GM12873 (cell line): Measurements from ENCODE around the gene CASP3.

Experiments
- TF ChIP-seq, protein P1 (sequence below): IDR thresholded peaks from 2 replicates; pipeline ENCODE4 v1.5.1; 2012; ENCODE audit warnings: low read depth, mild to moderate bottlenecking, moderate library complexity, low read length, control low read depth; ENCODE audit not compliant: insufficient read depth; ENCODE audit errors: missing control alignments

The CASP3 gene

DNA sequence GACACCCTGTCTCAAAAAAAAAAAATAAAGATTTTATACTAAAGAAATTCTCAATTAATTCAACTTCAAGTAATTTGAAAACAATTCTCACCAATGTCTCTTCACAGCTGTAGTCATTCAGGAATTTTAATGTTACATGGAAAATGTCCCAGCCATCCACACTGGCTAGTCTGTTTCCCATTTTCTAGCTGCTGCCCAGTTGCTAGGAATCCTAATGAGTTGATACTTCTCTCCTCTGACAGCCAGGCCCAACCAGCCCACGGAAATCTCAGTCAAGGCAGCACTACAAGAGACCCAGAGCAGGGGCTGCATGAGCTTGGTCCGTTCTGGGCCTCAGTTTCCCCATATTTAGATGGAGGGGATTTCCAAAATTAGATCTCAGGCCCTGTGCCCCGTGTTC lies 59.1 kb downstream of the CASP3 start:
- TF ChIP-seq, protein P1, sequence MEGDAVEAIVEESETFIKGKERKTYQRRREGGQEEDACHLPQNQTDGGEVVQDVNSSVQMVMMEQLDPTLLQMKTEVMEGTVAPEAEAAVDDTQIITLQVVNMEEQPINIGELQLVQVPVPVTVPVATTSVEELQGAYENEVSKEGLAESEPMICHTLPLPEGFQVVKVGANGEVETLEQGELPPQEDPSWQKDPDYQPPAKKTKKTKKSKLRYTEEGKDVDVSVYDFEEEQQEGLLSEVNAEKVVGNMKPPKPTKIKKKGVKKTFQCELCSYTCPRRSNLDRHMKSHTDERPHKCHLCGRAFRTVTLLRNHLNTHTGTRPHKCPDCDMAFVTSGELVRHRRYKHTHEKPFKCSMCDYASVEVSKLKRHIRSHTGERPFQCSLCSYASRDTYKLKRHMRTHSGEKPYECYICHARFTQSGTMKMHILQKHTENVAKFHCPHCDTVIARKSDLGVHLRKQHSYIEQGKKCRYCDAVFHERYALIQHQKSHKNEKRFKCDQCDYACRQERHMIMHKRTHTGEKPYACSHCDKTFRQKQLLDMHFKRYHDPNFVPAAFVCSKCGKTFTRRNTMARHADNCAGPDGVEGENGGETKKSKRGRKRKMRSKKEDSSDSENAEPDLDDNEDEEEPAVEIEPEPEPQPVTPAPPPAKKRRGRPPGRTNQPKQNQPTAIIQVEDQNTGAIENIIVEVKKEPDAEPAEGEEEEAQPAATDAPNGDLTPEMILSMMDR: no peak

DNA sequence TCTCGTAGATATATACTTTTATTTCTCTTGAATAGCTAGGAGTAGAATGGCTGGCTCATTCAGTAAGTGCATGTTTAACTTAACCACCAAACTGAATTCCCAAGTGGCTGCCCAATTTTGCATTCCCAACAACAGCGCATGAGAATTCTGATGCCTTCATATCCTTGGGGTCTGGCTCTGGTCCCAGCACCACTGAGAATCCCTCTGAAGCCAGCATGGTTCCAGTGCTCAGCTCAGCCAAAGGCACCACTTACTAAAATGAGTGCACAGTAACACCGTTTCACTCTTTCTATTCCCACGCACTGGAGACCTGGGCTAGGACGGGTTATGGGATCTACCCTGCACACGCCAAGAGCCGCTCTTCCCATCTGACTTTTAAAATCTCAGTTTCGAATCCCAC lies 60.4 kb downstream of the CASP3 start:
- TF ChIP-seq, protein P1: no peak

DNA sequence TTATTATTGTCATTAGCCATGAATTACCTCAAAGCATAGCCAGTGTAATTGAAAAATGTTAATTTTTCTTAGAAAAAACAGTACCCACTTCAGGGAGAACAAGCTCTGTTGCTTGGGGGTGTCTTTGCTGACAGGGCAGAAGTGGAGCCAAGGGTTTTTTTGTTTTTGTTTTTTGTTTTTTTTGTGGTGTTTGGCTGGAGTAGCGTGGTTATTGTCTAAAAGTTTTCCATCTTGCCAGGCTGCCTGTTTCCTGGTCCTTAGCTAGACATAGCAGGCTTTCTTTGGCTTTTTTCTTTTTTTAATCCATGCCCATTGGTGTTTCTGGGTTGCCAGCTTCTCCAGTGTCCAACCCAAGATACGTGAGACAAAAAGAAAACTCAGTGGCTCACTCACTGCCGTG lies 61.5 kb downstream of the CASP3 start:
- TF ChIP-seq, protein P1: no peak

GRCh38 chr4:184587221-184587620 lies 62.0 kb downstream of the CASP3 start:
- TF ChIP-seq, protein P1: no peak

DNA sequence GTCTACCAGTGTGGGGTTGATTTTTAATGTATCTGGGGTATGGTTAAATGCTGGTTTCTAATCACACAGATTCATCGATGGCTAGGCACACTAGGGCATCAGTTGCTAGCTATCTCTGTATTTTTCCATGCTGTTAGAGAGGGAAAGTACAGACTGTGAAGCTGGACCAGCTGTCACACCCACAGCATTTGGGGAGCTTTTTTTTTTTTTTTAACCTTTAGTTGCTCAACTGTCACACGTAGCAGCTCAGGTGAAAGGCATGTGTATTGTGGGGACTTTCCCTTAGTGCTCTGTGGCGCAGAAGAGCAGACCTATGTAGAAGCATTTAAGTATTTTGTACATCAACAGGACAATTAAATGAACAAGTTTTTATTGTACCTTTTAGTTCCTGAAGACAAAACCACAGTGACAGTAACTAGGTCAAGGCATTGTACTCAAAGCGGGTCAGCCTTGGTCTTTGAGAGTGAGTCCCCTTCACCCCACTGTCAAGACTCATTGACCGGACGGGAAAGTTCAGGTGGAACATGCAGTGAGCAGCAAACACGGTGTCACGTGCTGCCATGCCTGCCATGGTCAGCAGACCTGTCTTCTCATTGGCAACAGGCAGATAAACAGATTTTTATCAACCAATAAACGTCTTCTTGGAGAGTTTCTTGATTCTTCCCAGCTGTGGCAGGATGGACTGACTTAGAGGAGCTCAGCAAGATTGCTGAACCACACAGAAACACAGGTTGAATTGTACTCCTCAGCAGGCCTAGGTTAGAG lies 65.3 kb downstream of the CASP3 start:
- TF ChIP-seq, protein P1: no peak
